K562 (cell line): ENCODE measurements around the gene OSBPL3.

Source experiments
- BRCA1 ChIP-seq, 2 experiments: fragments of 450-650 bp in 1 of 2; sonication (generic) in 1 of 2; formaldehyde crosslinking in 1 of 2; IDR thresholded peaks; 2 replicates each; pipeline versions ENCODE4 v1.5.0 to v1.6.1; 2017 to 2020; ENCODE audit warnings: mild to moderate bottlenecking in 1 of 2, missing genetic modification reagents in 1 of 2
- CC2D1A ChIP-seq: fragments of 450-650 bp; IDR thresholded peaks from 2 replicates; pipeline ENCODE4 v1.6.1; 2017; ENCODE audit warnings: mild to moderate bottlenecking
- CTCF ChIP-seq, 3 experiments: IDR thresholded peaks in 2 of 3; conservative IDR thresholded peaks in 1 of 3; 2 replicates each; pipeline ENCODE4 v1.5.1; 2011 to 2012; ENCODE audit warnings: low read length in 3 of 3, mild to moderate bottlenecking in 3 of 3, control low read depth in 2 of 3, improper control_type of control experiment in 1 of 3, inconsistent platforms in 1 of 3, low read depth in 1 of 3, mixed read lengths in 1 of 3, moderate library complexity in 1 of 3; ENCODE audit not compliant: insufficient read depth in 2 of 3
- EP300 ChIP-seq: IDR thresholded peaks from 2 replicates; pipeline ENCODE4 v1.6.1; 2012; ENCODE audit warnings: low read length, improper control_type of control experiment
- HMG20A ChIP-seq: fragments of 450-650 bp; formaldehyde crosslinking; conservative IDR thresholded peaks from 2 replicates; pipeline ENCODE4 v1.4.0; 2020; ENCODE audit warnings: mild to moderate bottlenecking, mixed read lengths
- MTA3 ChIP-seq: fragments of 450-650 bp; formaldehyde crosslinking; IDR thresholded peaks from 2 replicates; pipeline ENCODE4 v1.6.1; 2017; ENCODE audit warnings: mild to moderate bottlenecking, borderline replicate concordance
- NR2C2 ChIP-seq, 2 experiments: fragments of 200-800 bp in 1 of 2; sonication (Bioruptor generic) in 1 of 2; sonication (generic) in 1 of 2; formaldehyde crosslinking in 1 of 2; IDR thresholded peaks; 2 replicates each; pipeline versions ENCODE4 v1.6.1 to v1.8.0; 2016 to 2022; ENCODE audit warnings: mild to moderate bottlenecking in 1 of 2, missing compliant biosample characterization in 1 of 2, missing genetic modification characterization in 1 of 2, missing genetic modification reagents in 1 of 2
- PPARD ChIP-seq: fragments of 250-450 bp; sonication (Bioruptor Pico); IDR thresholded peaks from 2 replicates; pipeline ENCODE4 v1.8.0; 2022; ENCODE audit warnings: inconsistent platforms, mild to moderate bottlenecking, moderate library complexity
- SMAD1 ChIP-seq: fragments of 150-350 bp; IDR thresholded peaks from 2 replicates; pipeline ENCODE4 v1.6.1; 2014; ENCODE audit warnings: low read length, low read depth; ENCODE audit not compliant: partially characterized antibody
- SMC3 ChIP-seq: conservative IDR thresholded peaks from 2 replicates; pipeline ENCODE4 v1.6.1; 2011; ENCODE audit warnings: low read depth, low read length, improper control_type of control experiment; ENCODE audit not compliant: insufficient read depth
- SP1 ChIP-seq: sonication (generic); formaldehyde crosslinking; IDR thresholded peaks from 2 replicates; pipeline ENCODE4 v1.8.1; 2022; ENCODE audit warnings: mild to moderate bottlenecking, missing genetic modification reagents
- SREBF2 ChIP-seq: sonication (generic); formaldehyde crosslinking; IDR thresholded peaks from 2 replicates; pipeline ENCODE4 v1.4.0; 2020; ENCODE audit warnings: mild to moderate bottlenecking, missing genetic modification reagents
- THAP7 ChIP-seq: fragments of 250-450 bp; sonication (Bioruptor Pico); IDR thresholded peaks from 2 replicates; pipeline ENCODE4 v1.5.0; 2021
- ZNF830 ChIP-seq: fragments of 250-450 bp; sonication (Bioruptor Pico); IDR thresholded peaks from 2 replicates; pipeline ENCODE4 v1.5.0; 2021; ENCODE audit warnings: mild to moderate bottlenecking

GRCh38 chr7:24833549-24833948 lies 146.4 kb downstream of the OSBPL3 start:
- TF ChIP-seq BRCA1 (IDR thresholded peaks at IDR 0.05) = no peak
- TF ChIP-seq BRCA1 (CRISPR knock-in tag; IDR thresholded peaks at IDR 0.05) = no peak
- no peak for TF ChIP-seq SMAD1
- no peak for TF ChIP-seq MTA3
- TF ChIP-seq SREBF2 (CRISPR knock-in tag) = no peak
- no peak for TF ChIP-seq EP300
- no peak for TF ChIP-seq SMC3
- no peak for TF ChIP-seq NR2C2 (CRISPR knock-in tag; IDR thresholded peaks at IDR 0.05)
- TF ChIP-seq NR2C2 (tag; IDR thresholded peaks at IDR 0.05) = no peak
- TF ChIP-seq HMG20A (CRISPR knock-in tag) = no peak
- TF ChIP-seq PPARD (CRISPR knock-in tag) = no peak
- TF ChIP-seq CTCF (IDR thresholded peaks at IDR 0.05 in 2 of 3, conservative IDR thresholded peaks at IDR 0.05 in 1 of 3; ENCODE audit: insufficient read depth in 2 of 3, low read depth in 1 of 3, low read length in 3 of 3) = no peak
- no peak for TF ChIP-seq SP1 (CRISPR knock-in tag)
- no peak for TF ChIP-seq ZNF830
- no peak for TF ChIP-seq CC2D1A
- TF ChIP-seq THAP7 (CRISPR knock-in tag) = no peak
